Spleen (tissue), 11 donors: ENCODE measurements around the gene LMOD2. TPM values are rescaled to one million over a fixed set of nuclear protein-coding genes. Genes with fewer than 3 reads are reported as not detected.
A peak's percentile ranks its signal among the peaks of the same experiment; 100 is the strongest.

ENCODE experiments used
- DNase-seq: peaks from one replicate; pipeline ENCODE4 v3.0.0-alpha.2; 2020
- H3K27ac ChIP-seq, 8 donors: fragments of 200-600 bp; sonication (generic) in 7 of 8; 1 replicate in 4 of 8; 2 replicates in 4 of 8; pipeline versions ENCODE4 v1.5.0 to v1.8.0; 2016 to 2021; ENCODE audit warnings: inconsistent platforms in 4 of 8, mild to moderate bottlenecking in 4 of 8, moderate library complexity in 1 of 8
- H3K27me3 ChIP-seq, 7 donors: fragments of 200-600 bp; sonication (generic) in 6 of 7; replicated peaks in 1 of 7; 1 replicate in 4 of 7; 2 replicates in 3 of 7; pipeline versions ENCODE4 v1.5.0 to v1.8.0; 2016 to 2021; ENCODE audit warnings: inconsistent platforms in 3 of 7, mild to moderate bottlenecking in 1 of 7
- H3K36me3 ChIP-seq, 6 donors: fragments of 200-600 bp; sonication (generic) in 5 of 6; 1 replicate in 4 of 6; 2 replicates in 2 of 6; pipeline versions ENCODE4 v1.5.0 to v1.8.0; 2016 to 2021; ENCODE audit warnings: inconsistent platforms in 2 of 6
- H3K4me1 ChIP-seq, 6 donors: fragments of 200-600 bp; sonication (generic) in 5 of 6; 1 replicate in 3 of 6; 2 replicates in 3 of 6; pipeline versions ENCODE4 v1.5.0 to v1.8.0; 2016 to 2021; ENCODE audit warnings: inconsistent platforms in 3 of 6
- H3K4me3 ChIP-seq, 8 donors: fragments of 200-600 bp; sonication (generic) in 7 of 8; 1 replicate in 4 of 8; 2 replicates in 4 of 8; pipeline versions ENCODE4 v1.5.0 to v1.8.0; 2016 to 2021; ENCODE audit warnings: inconsistent platforms in 4 of 8, mild to moderate bottlenecking in 4 of 8, moderate library complexity in 2 of 8
- H3K9me3 ChIP-seq, 8 donors: fragments of 200-600 bp; sonication (generic) in 7 of 8; 1 replicate in 4 of 8; 2 replicates in 4 of 8; pipeline versions ENCODE4 v1.5.0 to v1.8.0; 2016 to 2021; ENCODE audit warnings: inconsistent platforms in 4 of 8
- POLR2A ChIP-seq, 3 donors: fragments of 450-650 bp; IDR thresholded peaks; one replicate each; pipeline ENCODE4 v1.5.1; 2017; ENCODE audit warnings: antibody characterized with exemption in 3 of 3, mild to moderate bottlenecking in 1 of 3
- POLR2AphosphoS5 ChIP-seq, 3 donors: sonication (generic); formaldehyde crosslinking; IDR thresholded peaks; one replicate each; pipeline ENCODE4 v1.5.1; 2017; ENCODE audit warnings: antibody characterized with exemption in 3 of 3
- WGBS, 5 donors: extraction: QIAGEN DNeasy Blood & Tissue Kit in 3 of 5; methylation state at CpG; one replicate each; pipeline versions ENCODE4 v1.1.5 to v1.1.7; 2013 to 2018; 5-methylcytosine and 5-hydroxymethylcytosine counted together
- intact Hi-C: fragments of 100-400 bp; cut with DNase I; formaldehyde crosslinking; loops from one replicate; pipeline ENCODE4 v1.15.0; 2023; ENCODE audit warnings: low total_unique reads
- polyA plus RNA-seq, 3 donors: library from polyadenylated mRNA; stranded (reverse); fragments of 200-250 nt; gene quantifications; one replicate each; pipeline ENCODE4 v1.2.1, GENCODE V29; 2013
- total RNA-seq, 7 donors: library from RNA; depleted of rRNA in 3 of 7; stranded (reverse); fragments of >200 nt in 3 of 7; fragmentation: NEBNext Ultra II Directional in 4 of 7; extraction: Animal tissue kit (Norgen Biotek cat#: 25700) in 4 of 7; gene quantifications; one replicate each; pipeline versions ENCODE4 v1.1.0 to v1.2.1, GENCODE V29; 2016 to 2021
- TF ChIP-seq, protein P1 (sequence below), 11 experiments: fragments of 200-600 bp in 7 of 11; fragments of 450-650 bp in 4 of 11; sonication (generic) in 4 of 11; IDR thresholded peaks in 8 of 11; conservative IDR thresholded peaks in 3 of 11; 1 replicate in 7 of 11; 2 replicates in 4 of 11; pipeline versions ENCODE4 v1.4.0 to v1.8.0; 2016 to 2021; ENCODE audit warnings: antibody characterized with exemption in 11 of 11, inconsistent platforms in 4 of 11, mild to moderate bottlenecking in 1 of 11
- donor health status: healthy with polysubstance abuse.
- donor health status: DM: no; HTN: no; CAD: no; lungs with moderate emphysema.
- donor health status: DM: no; HTN: no; CAD: no.
- donor health status: Bipolar disorder and iron deficiency.
- donor health status: healthy.
- donor health status: DM: no; HTN: no; CAD: no.
- donor health status: DM: yes; HTN: yes; CAD: no.

Gene LMOD2
- total and polyA plus RNA-seq, 10 donors, result 0.03 TPM; not detected in 9

- 36 to 65% (median 57%) methylated on average over 1 of the region's 1 CpG for WGBS, 5 donors
- intact Hi-C loops, result no loop called here
- H3K27ac ChIP-seq, result peak overlapping the region in 4 of 8 donors; percentile 6 to 65 (median 9)
Observed at GRCh38 chr7:123657304-123657685, 1.6 kb downstream of the LMOD2 start.

GRCh38 chr7:123658023-123658422 is 2.4 kb downstream of the LMOD2 start:
- WGBS, 5 donors, result 76 to 95% (median 88%) methylated on average over 6 of the region's 6 CpGs
- H3K27ac ChIP-seq, result no peak overlapping the region
- TF ChIP-seq, protein P1, sequence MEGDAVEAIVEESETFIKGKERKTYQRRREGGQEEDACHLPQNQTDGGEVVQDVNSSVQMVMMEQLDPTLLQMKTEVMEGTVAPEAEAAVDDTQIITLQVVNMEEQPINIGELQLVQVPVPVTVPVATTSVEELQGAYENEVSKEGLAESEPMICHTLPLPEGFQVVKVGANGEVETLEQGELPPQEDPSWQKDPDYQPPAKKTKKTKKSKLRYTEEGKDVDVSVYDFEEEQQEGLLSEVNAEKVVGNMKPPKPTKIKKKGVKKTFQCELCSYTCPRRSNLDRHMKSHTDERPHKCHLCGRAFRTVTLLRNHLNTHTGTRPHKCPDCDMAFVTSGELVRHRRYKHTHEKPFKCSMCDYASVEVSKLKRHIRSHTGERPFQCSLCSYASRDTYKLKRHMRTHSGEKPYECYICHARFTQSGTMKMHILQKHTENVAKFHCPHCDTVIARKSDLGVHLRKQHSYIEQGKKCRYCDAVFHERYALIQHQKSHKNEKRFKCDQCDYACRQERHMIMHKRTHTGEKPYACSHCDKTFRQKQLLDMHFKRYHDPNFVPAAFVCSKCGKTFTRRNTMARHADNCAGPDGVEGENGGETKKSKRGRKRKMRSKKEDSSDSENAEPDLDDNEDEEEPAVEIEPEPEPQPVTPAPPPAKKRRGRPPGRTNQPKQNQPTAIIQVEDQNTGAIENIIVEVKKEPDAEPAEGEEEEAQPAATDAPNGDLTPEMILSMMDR (IDR thresholded peaks at IDR 0.05 in 8 of 11, conservative IDR thresholded peaks at IDR 0.05 in 3 of 11), result no peak
- TF ChIP-seq POLR2A (IDR thresholded peaks at IDR 0.05) (no peak), POLR2AphosphoS5 (IDR thresholded peaks at IDR 0.05) (no peak)

More at GRCh38 chr7:123657304-123657685, 1.6 kb downstream of the LMOD2 start:
- no peaks in the 10 kb centered on the region for H3K4me1 ChIP-seq
- DNase-seq, result no peak
- H3K27me3 ChIP-seq, result peaks cover 0 to 6% (median 0%) of the 10 kb centered on the region in 7 donors
- H3K9me3 ChIP-seq, result no peaks in the 10 kb centered on the region
- TF ChIP-seq, protein P1 (IDR thresholded peaks at IDR 0.05 in 8 of 11, conservative IDR thresholded peaks at IDR 0.05 in 3 of 11), result no peak
- TF ChIP-seq POLR2AphosphoS5 (IDR thresholded peaks at IDR 0.05) (no peak), POLR2A (IDR thresholded peaks at IDR 0.05) (no peak)
- no peaks in the 10 kb centered on the region for H3K36me3 ChIP-seq
- no peak overlapping the region for H3K4me3 ChIP-seq

GRCh38 chr7:123660514-123661354 is 5.1 kb downstream of the LMOD2 start:
- 72 to 79% (median 77%) methylated on average over 8 of the region's 8 CpGs for WGBS, 5 donors
- no peak overlapping the region for H3K4me3 ChIP-seq
- intact Hi-C loops, result no loop called here
- H3K27ac ChIP-seq, result no peak overlapping the region
- no peaks in the 10 kb centered on the region for H3K9me3 ChIP-seq
- no peak for DNase-seq
- H3K36me3 ChIP-seq, result no peaks in the 10 kb centered on the region
- peaks cover 0 to 9% (median 0%) of the 10 kb centered on the region in 7 donors for H3K27me3 ChIP-seq
- H3K4me1 ChIP-seq, result no peaks in the 10 kb centered on the region
- TF ChIP-seq POLR2AphosphoS5 (IDR thresholded peaks at IDR 0.05) (no peak), POLR2A (IDR thresholded peaks at IDR 0.05) (no peak)

More at GRCh38 chr7:123658023-123658422, 2.4 kb downstream of the LMOD2 start:
- Histone ChIP-seq H3K9me3 (no peaks in the 10 kb centered on the region), H3K4me3 (no peak overlapping the region), H3K4me1 (no peaks in the 10 kb centered on the region), H3K36me3 (no peaks in the 10 kb centered on the region), H3K27me3 (peaks cover 0 to 9% (median 0%) of the 10 kb centered on the region in 7 donors)
- DNase-seq, result no peak
- intact Hi-C loops, result no loop called here

GRCh38 chr7:123661765-123662164 is 6.1 kb downstream of the LMOD2 start:
- Histone ChIP-seq H3K4me3 (no peak overlapping the region), H3K36me3 (no peaks in the 10 kb centered on the region), H3K27me3 (peaks cover 0 to 9% (median 0%) of the 10 kb centered on the region in 7 donors), H3K4me1 (no peaks in the 10 kb centered on the region), H3K27ac (no peak overlapping the region), H3K9me3 (no peaks in the 10 kb centered on the region)
- DNase-seq, result no peak
- no peak for TF ChIP-seq POLR2A (IDR thresholded peaks at IDR 0.05)
- TF ChIP-seq, protein P1 (IDR thresholded peaks at IDR 0.05 in 8 of 11, conservative IDR thresholded peaks at IDR 0.05 in 3 of 11), result no peak
- no peak for TF ChIP-seq POLR2AphosphoS5 (IDR thresholded peaks at IDR 0.05)
- WGBS, 5 donors, result 34 to 57% (median 53%) methylated on average over 1 of the region's 1 CpG
- intact Hi-C loops, result no loop called here
